Erythroblast (primary cell): ENCODE results near the gene APP.

ENCODE experiments used
- GATA1 ChIP-seq: IDR thresholded peaks from 2 replicates; pipeline ENCODE4 v1.6.1; 2011; ENCODE audit warnings: low read depth, mild to moderate bottlenecking, control low read depth, low read length, moderate library complexity
- POLR2A ChIP-seq: IDR thresholded peaks from 2 replicates; pipeline ENCODE4 v1.6.1; 2011; ENCODE audit warnings: mild to moderate bottlenecking, low read length

GRCh38 chr21:26091480-26092018, 79.0 kb downstream of the APP start:
- TF ChIP-seq POLR2A (no peak), GATA1 (no peak)
